K562 (cell line): ENCODE results near the gene LGALS3. TPM values are rescaled to one million over a fixed set of nuclear protein-coding genes. Genes with fewer than 3 reads are reported as not detected.

Experiments used
- ATAC-seq: fragments of 200-7000 bp; cut with Tn5 transposase; 3 replicates; pipeline ENCODE4 v1.9.1; 2020; ENCODE audit warnings: moderate library complexity
- BruUV-seq: library from RNA; stranded (reverse); fragments of 400-500 nt; replicated peaks from 2 replicates; lab custom pipeline; 2021; lab: Mats Ljungman, UMichigan
- CTCF ChIA-PET: fragments of 300-600 bp; formaldehyde crosslinking; extraction: SDS; loops from one replicate; lab custom pipeline; 2021; ENCODE audit warnings: low intra/inter-chr PET ratio; lab: Yijun Ruan, JAX
- POLR2A ChIA-PET: fragments of 300-600, 350-650 bp; sonication (Branson Sonifier 250); formaldehyde crosslinking; extraction: SDS; loops from one replicate; lab custom pipeline; 2021; ENCODE audit warnings: antibody characterized with exemption, inconsistent platforms; lab: Yijun Ruan, JAX
- DNase-seq, 4 experiments: peaks; one replicate each; pipeline versions ENCODE4 v3.0.0 to v3.0.0-alpha.2; 2011 to 2018; ENCODE audit warnings: low spot score in 3 of 4, mixed read lengths in 3 of 4; ENCODE audit errors: extremely low read depth in 1 of 4
- FAIRE-seq: peaks from 2 replicates; lab custom pipeline; 2011; peaks lifted over from hg19 to GRCh38; lab: Jason Lieb, UNC
- H2AFZ ChIP-seq: 2 replicates; pipeline ENCODE4 v1.6.0; 2011; ENCODE audit warnings: low read depth, low read length, control low read depth, inconsistent platforms
- H3K27ac ChIP-seq: fragments of 200-600 bp; 3 replicates; pipeline ENCODE4 v1.8.0; 2011; ENCODE audit warnings: low read depth, mild to moderate bottlenecking, control low read depth, inconsistent platforms, low read length, moderate library complexity, mixed read lengths; ENCODE audit errors: extremely low read depth
- H3K27me3 ChIP-seq, 2 experiments: fragments of 300-600 bp in 1 of 2; 2 replicates in 1 of 2; 3 replicates in 1 of 2; pipeline versions ENCODE4 v1.6.0 to v1.8.0; 2011; ENCODE audit warnings: inconsistent platforms in 2 of 2, low read length in 2 of 2, mild to moderate bottlenecking in 1 of 2, mixed read lengths in 1 of 2, moderate library complexity in 1 of 2; ENCODE audit not compliant: control insufficient read depth in 2 of 2, insufficient read depth in 2 of 2
- H3K36me3 ChIP-seq: fragments of 300-600 bp; 3 replicates; pipeline ENCODE4 v1.8.0; 2011; ENCODE audit warnings: mild to moderate bottlenecking, low read length, inconsistent platforms; ENCODE audit not compliant: control insufficient read depth, insufficient read depth
- H3K4me1 ChIP-seq, 2 experiments: fragments of 200-600 bp in 1 of 2; replicated peaks in 1 of 2; 2 replicates in 1 of 2; 3 replicates in 1 of 2; pipeline versions ENCODE4 v1.5.1 to v1.8.0; 2011; ENCODE audit warnings: inconsistent platforms in 2 of 2, low read length in 2 of 2, mild to moderate bottlenecking in 1 of 2, mixed read lengths in 1 of 2, moderate library complexity in 1 of 2; ENCODE audit not compliant: control insufficient read depth in 2 of 2, insufficient read depth in 2 of 2
- H3K4me2 ChIP-seq: 2 replicates; pipeline ENCODE4 v1.6.1; 2011; ENCODE audit warnings: low read length, control low read depth, inconsistent platforms, mixed read lengths; ENCODE audit not compliant: insufficient read depth
- H3K4me3 ChIP-seq: fragments of 200-600 bp; sonication (generic), shearing (Covaris generic); 2 replicates; pipeline ENCODE4 v1.5.1; 2016; ENCODE audit warnings: control low read depth, inconsistent platforms
- H3K79me2 ChIP-seq: fragments of 200-600 bp; 3 replicates; pipeline ENCODE4 v1.8.0; 2011; ENCODE audit warnings: low read length, inconsistent platforms; ENCODE audit not compliant: control insufficient read depth, insufficient read depth
- H3K9ac ChIP-seq, 2 experiments: 2 replicates each; pipeline versions ENCODE4 v1.6.0 to v1.6.1; 2011; ENCODE audit warnings: low read depth in 2 of 2, low read length in 2 of 2, control low read depth in 1 of 2, inconsistent platforms in 1 of 2, mild to moderate bottlenecking in 1 of 2, mixed read lengths in 1 of 2; ENCODE audit not compliant: insufficient read depth in 1 of 2
- H3K9me1 ChIP-seq: one replicate; pipeline ENCODE4 v1.6.0; 2011; ENCODE audit warnings: inconsistent platforms, mild to moderate bottlenecking, low read length, moderate library complexity; ENCODE audit not compliant: control insufficient read depth, insufficient read depth
- H3K9me3 ChIP-seq: replicated peaks from 2 replicates; pipeline ENCODE4 v1.5.1; 2011; ENCODE audit warnings: low read depth, low read length, inconsistent platforms; ENCODE audit not compliant: control insufficient read depth, insufficient read depth
- H4K20me1 ChIP-seq: replicated peaks from 2 replicates; pipeline ENCODE4 v1.6.1; 2011; ENCODE audit warnings: low read length, inconsistent platforms, mixed read lengths; ENCODE audit not compliant: control insufficient read depth, insufficient read depth
- GATAD2A ChIP-seq: fragments of 450-650 bp; IDR thresholded peaks from 2 replicates; pipeline ENCODE4 v1.6.1; 2017
- GTF2E2 ChIP-seq: fragments of 200-800 bp; sonication (Bioruptor generic); IDR thresholded peaks from 2 replicates; pipeline ENCODE4 v1.6.1; 2016; ENCODE audit warnings: missing genetic modification characterization, missing compliant biosample characterization
- RFX5 ChIP-seq: IDR thresholded peaks from 2 replicates; pipeline ENCODE4 v1.6.1; 2011; ENCODE audit warnings: low read depth, mild to moderate bottlenecking, improper control_type of control experiment, low read length
- YY1 ChIP-seq, 3 experiments: IDR thresholded peaks; 2 replicates each; pipeline ENCODE4 v1.6.1; 2011; ENCODE audit warnings: low read length in 2 of 3, mild to moderate bottlenecking in 2 of 3, moderate library complexity in 2 of 3, borderline replicate concordance in 1 of 3, control low read depth in 1 of 3, low read depth in 1 of 3; ENCODE audit not compliant: insufficient read depth in 3 of 3, insufficient replicate concordance in 2 of 3, control insufficient read depth in 1 of 3, insufficient read length in 1 of 3; ENCODE audit errors: extremely low read depth in 1 of 3
- ZBTB2 ChIP-seq: fragments of 450-650 bp; IDR thresholded peaks from 2 replicates; pipeline ENCODE4 v1.6.1; 2016; ENCODE audit warnings: antibody characterized with exemption
- WGBS: fragments of 100-300 bp; shearing (Covaris generic); methylation state at CpG from one replicate; pipeline ENCODE4 v1.1.6; 2016; ENCODE audit warnings: low coverage, mixed read lengths; ENCODE audit not compliant: insufficient coverage; ENCODE audit errors: missing lambda C conversion rate; 5-methylcytosine and 5-hydroxymethylcytosine counted together
- in situ Hi-C: fragments of 300-500 bp; cut with MboI; formaldehyde crosslinking; loops from 4 replicates; pipeline ENCODE4 v1.15.0; 2018; ENCODE audit warnings: inconsistent platforms, mixed read lengths
- intact Hi-C: fragments of 100-400 bp; cut with micrococcal nuclease; formaldehyde crosslinking; loops from 2 replicates; pipeline ENCODE4 v1.14.2; 2022
- polyA plus RNA-seq, 8 experiments: library from polyadenylated mRNA; depleted of rRNA in 4 of 8; stranded (reverse) in 5 of 8; unstranded in 3 of 8; fragments of >200 nt; fragmentation: Nextera tagmentation in 2 of 8; fragmentation: Illumina TruSeq in 1 of 8; extraction: Ambion mirVana in 2 of 8; extraction: Trizol in 1 of 8; gene quantifications; 2 replicates each; pipeline versions ENCODE4 v1.2.1 to v1.2.3, GENCODE V29; 2011 to 2014; ENCODE audit warnings: inconsistent platforms in 1 of 8, missing spikeins in 1 of 8
- total RNA-seq, 7 experiments: library from RNA; depleted of rRNA in 6 of 7; stranded (reverse); fragments of >200 nt in 6 of 7; fragmentation: Illumina TruSeq in 2 of 7; extraction: Trizol in 2 of 7; gene quantifications; 2 replicates each; pipeline versions ENCODE4 v1.2.1 to v1.2.3, GENCODE V29; 2011 to 2021; ENCODE audit warnings: low replicate concordance in 1 of 7

LGALS3 gene
- total and polyA plus RNA-seq, 9 of the 15 experiments (the other 6 are each of a cell fraction or from before 2014, with no cell fraction given): 0.04 to 1.9 (median 1.1) TPM

- TF ChIP-seq YY1 (IDR thresholded peaks at IDR 0.05; ENCODE audit: borderline replicate concordance in 1 of 3, control insufficient read depth in 1 of 3, extremely low read depth in 1 of 3, insufficient read depth in 3 of 3, insufficient read length in 1 of 3, insufficient replicate concordance in 2 of 3, low read depth in 1 of 3, low read length in 2 of 3) (no peak), RFX5 (no peak), GATAD2A (no peak), ZBTB2 (no peak)
- TF ChIP-seq, all 486 proteins: peak for 0
These were observed 22.5 kb downstream of the LGALS3 start (continued) for GRCh38 chr14:55151601-55152000.

- intact Hi-C loops (no loop called here), in situ Hi-C loops (no loop called here)
- Histone ChIP-seq H2AFZ (no peak overlapping the region), H3K9me3 (no peaks in the 10 kb centered on the region), H3K4me2 (no peak overlapping the region), H3K36me3 (peaks cover 81% of the 10 kb centered on the region), H3K9ac (no peak overlapping the region), H3K27me3 (no peaks in the 10 kb centered on the region), H3K9me1 (no peaks in the 10 kb centered on the region), H4K20me1 (no peaks in the 10 kb centered on the region), H3K79me2 (no peaks in the 10 kb centered on the region), H3K27ac (no peak overlapping the region), H3K4me3 (no peak overlapping the region), H3K4me1 (no peaks in the 10 kb centered on the region)
- FAIRE-seq: no peak
- ChIA-PET CTCF (no interaction called here), POLR2A (no interaction called here)
- no peak for TF ChIP-seq GTF2E2
- DNase-seq: no peak
- no TSS peak for BruUV-seq
- 44% methylated on average over 1 of the region's 1 CpG for WGBS
- no peak for ATAC-seq
These were observed 23.2 kb downstream of the LGALS3 start for GRCh38 chr14:55152052-55152753.
